ENCODE data around the gene OTOP2. TPM values are rescaled to one million over a fixed set of nuclear protein-coding genes. Genes with fewer than 3 reads are reported as not detected.
"Not testable (repeated sequence)": the region's sequence is repeated elsewhere in the genome, so short reads cannot be mapped to it uniquely, and the experiment has no call there.

OTOP2 gene
- total RNA-seq, 2 donors from 2014 or later: 5.7 to 18.4 TPM

GRCh38 chr17:74903671-74904070 lies 20.4 kb upstream of the OTOP2 start:
- H3K4me1 ChIP-seq: no peaks in the 10 kb centered on the region
- no peak for TF ChIP-seq CTCF (IDR thresholded peaks at IDR 0.05)
- intact Hi-C loops (cut with DNase I): no loop called here
- no peak overlapping the region for H3K9ac ChIP-seq (ENCODE audit: low read depth in 2 of 2, low read length in 2 of 2)
- no peak overlapping the region for H3K27ac ChIP-seq
- H3K36me3 ChIP-seq: no peaks in the 10 kb centered on the region
- no peak overlapping the region for H3K4me3 ChIP-seq
- H3K9me3 ChIP-seq: no peaks in the 10 kb centered on the region
- H3K27me3 ChIP-seq: no peaks in the 10 kb centered on the region
- DNase-seq: no peak

GRCh38 chr17:74904687-74905409 lies 19.2 kb upstream of the OTOP2 start:
- no peak for TF ChIP-seq CTCF (IDR thresholded peaks at IDR 0.05)
- no peaks in the 10 kb centered on the region for H3K4me1 ChIP-seq
- no peaks in the 10 kb centered on the region for H3K27me3 ChIP-seq
- H3K27ac ChIP-seq: no peak overlapping the region
- H3K4me3 ChIP-seq: no peak overlapping the region
- intact Hi-C loops (cut with DNase I): no loop called here
- DNase-seq: no peak
- no peak overlapping the region for H3K9ac ChIP-seq (ENCODE audit: low read depth in 2 of 2, low read length in 2 of 2)
- no peaks in the 10 kb centered on the region for H3K36me3 ChIP-seq
- H3K9me3 ChIP-seq: no peaks in the 10 kb centered on the region

- H3K36me3 ChIP-seq; H3K9ac ChIP-seq (ENCODE audit: low read depth in 2 of 2, low read length in 2 of 2); H3K9me3 ChIP-seq; DNase-seq; H3K4me1 ChIP-seq; H3K27me3 ChIP-seq; H3K4me3 ChIP-seq; H3K27ac ChIP-seq; intact Hi-C loops (cut with DNase I): not testable (repeated sequence)
These were observed 17.8 kb upstream of the OTOP2 start for GRCh38 chr17:74906214-74906793.

GRCh38 chr17:74907012-74907411 lies 17.1 kb upstream of the OTOP2 start:
- no peak for DNase-seq
- Histone ChIP-seq H3K36me3 (no peaks in the 10 kb centered on the region), H3K9ac (ENCODE audit: low read depth in 2 of 2, low read length in 2 of 2) (no peak overlapping the region), H3K4me1 (no peaks in the 10 kb centered on the region), H3K27me3 (no peaks in the 10 kb centered on the region), H3K27ac (no peak overlapping the region), H3K4me3 (no peak overlapping the region), H3K9me3 (no peaks in the 10 kb centered on the region)
- intact Hi-C loops (cut with DNase I): no loop called here
- no peak for TF ChIP-seq CTCF (IDR thresholded peaks at IDR 0.05)

- H3K36me3 ChIP-seq; H3K9me3 ChIP-seq; DNase-seq; H3K4me3 ChIP-seq; H3K4me1 ChIP-seq; H3K27me3 ChIP-seq; H3K9ac ChIP-seq (ENCODE audit: low read depth in 2 of 2, low read length in 2 of 2); H3K27ac ChIP-seq; intact Hi-C loops (cut with DNase I): not testable (repeated sequence)
These were observed 15.0 kb upstream of the OTOP2 start for GRCh38 chr17:74909097-74909496.

GRCh38 chr17:74911423-74911822 lies 12.7 kb upstream of the OTOP2 start:
- intact Hi-C loops (cut with DNase I); H3K27ac ChIP-seq; H3K27me3 ChIP-seq; H3K36me3 ChIP-seq; H3K9me3 ChIP-seq; H3K4me3 ChIP-seq; DNase-seq; H3K4me1 ChIP-seq; H3K9ac ChIP-seq (ENCODE audit: low read depth in 2 of 2, low read length in 2 of 2): not testable (repeated sequence)

GRCh38 chr17:74916136-74916850 lies 7.8 kb upstream of the OTOP2 start:
- Histone ChIP-seq H3K36me3 (no peaks in the 10 kb centered on the region), H3K9ac (ENCODE audit: low read depth in 2 of 2, low read length in 2 of 2) (no peak overlapping the region), H3K27me3 (peaks cover 20% of the 10 kb centered on the region), H3K27ac (no peak overlapping the region), H3K4me3 (no peak overlapping the region), H3K4me1 (no peaks in the 10 kb centered on the region), H3K9me3 (no peaks in the 10 kb centered on the region)
- intact Hi-C loops (cut with DNase I): no loop called here
- DNase-seq: no peak
- TF ChIP-seq CTCF (IDR thresholded peaks at IDR 0.05): no peak
